Measurements from ENCODE around the gene PHIP. TPM values are rescaled to one million over a fixed set of nuclear protein-coding genes. Genes with fewer than 3 reads are reported as not detected.

The PHIP gene
- total and polyA plus RNA-seq, 9 of the 15 experiments (the other 6 are each of a cell fraction or from before 2014, with no cell fraction given): 8.1 to 36.3 (median 16.5) TPM

- TF ChIP-seq E4F1 (CRISPR knock-in tag; IDR thresholded peaks at IDR 0.05; ENCODE audit: borderline replicate concordance) (no peak), PCBP1 (IDR thresholded peaks at IDR 0.05; ENCODE audit: low read depth, low read length, poor library complexity, severe bottlenecking) (no peak), NFIX (CRISPR knock-in tag; IDR thresholded peaks at IDR 0.05; ENCODE audit: low read depth) (no peak), EGR1 (conservative IDR thresholded peaks at IDR 0.05) (no peak), SMARCA4 (IDR thresholded peaks at IDR 0.05) (no peak), PCBP2 (IDR thresholded peaks at IDR 0.05; ENCODE audit: low read depth, low read length, poor library complexity, severe bottlenecking) (no peak), HMG20B (CRISPR knock-in tag; IDR thresholded peaks at IDR 0.05) (no peak), EWSR1 (IDR thresholded peaks at IDR 0.05; ENCODE audit: borderline replicate concordance, low read depth, partially characterized antibody) (no peak), NBN (IDR thresholded peaks at IDR 0.05; ENCODE audit: low read depth) (no peak), ZC3H4 (CRISPR knock-in tag; IDR thresholded peaks at IDR 0.05; ENCODE audit: borderline replicate concordance) (no peak), PYGO2 (tag; IDR thresholded peaks at IDR 0.05) (no peak), PTTG1 (tag; IDR thresholded peaks at IDR 0.05; ENCODE audit: low read depth) (no peak), ZNF184 (CRISPR knock-in tag; IDR thresholded peaks at IDR 0.05) (no peak), CTBP1 (IDR thresholded peaks at IDR 0.05; ENCODE audit: borderline replicate concordance) (peak; percentile 80), ZNF232 (CRISPR knock-in tag; IDR thresholded peaks at IDR 0.05) (no peak), CCAR2 (IDR thresholded peaks at IDR 0.05; ENCODE audit: low read depth, low read length) (no peak), PTRF (tag; IDR thresholded peaks at IDR 0.05) (no peak), POLR2A (conservative IDR thresholded peaks at IDR 0.05) (peak; percentile 67), CREBBP (IDR thresholded peaks at IDR 0.05; ENCODE audit: low read depth, low read length) (no peak), PRPF4 (IDR thresholded peaks at IDR 0.05; ENCODE audit: insufficient read depth, low read depth, low read length, poor library complexity, severe bottlenecking) (no peak), TRIM28 (IDR thresholded peaks at IDR 0.05) (no peak), ATF3 (IDR thresholded peaks at IDR 0.05) (no peak), ATF3 (CRISPR knock-in tag; conservative IDR thresholded peaks at IDR 0.05) (no peak), PPARD (CRISPR knock-in tag; IDR thresholded peaks at IDR 0.05) (no peak), ZNF551 (CRISPR knock-in tag; IDR thresholded peaks at IDR 0.05) (no peak), PTBP1 (IDR thresholded peaks at IDR 0.05; ENCODE audit: low read depth, low read length) (no peak)
- TF ChIP-seq, protein P1, sequence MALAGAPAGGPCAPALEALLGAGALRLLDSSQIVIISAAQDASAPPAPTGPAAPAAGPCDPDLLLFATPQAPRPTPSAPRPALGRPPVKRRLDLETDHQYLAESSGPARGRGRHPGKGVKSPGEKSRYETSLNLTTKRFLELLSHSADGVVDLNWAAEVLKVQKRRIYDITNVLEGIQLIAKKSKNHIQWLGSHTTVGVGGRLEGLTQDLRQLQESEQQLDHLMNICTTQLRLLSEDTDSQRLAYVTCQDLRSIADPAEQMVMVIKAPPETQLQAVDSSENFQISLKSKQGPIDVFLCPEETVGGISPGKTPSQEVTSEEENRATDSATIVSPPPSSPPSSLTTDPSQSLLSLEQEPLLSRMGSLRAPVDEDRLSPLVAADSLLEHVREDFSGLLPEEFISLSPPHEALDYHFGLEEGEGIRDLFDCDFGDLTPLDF (CRISPR knock-in tag; IDR thresholded peaks at IDR 0.05): no peak
Measured at GRCh38 chr6:79076782-79077641, 1.0 kb downstream of the PHIP start (continued).

Measured in K562 (cell line).